ENCODE measurements around the gene RGCC.

Gene RGCC

DNA sequence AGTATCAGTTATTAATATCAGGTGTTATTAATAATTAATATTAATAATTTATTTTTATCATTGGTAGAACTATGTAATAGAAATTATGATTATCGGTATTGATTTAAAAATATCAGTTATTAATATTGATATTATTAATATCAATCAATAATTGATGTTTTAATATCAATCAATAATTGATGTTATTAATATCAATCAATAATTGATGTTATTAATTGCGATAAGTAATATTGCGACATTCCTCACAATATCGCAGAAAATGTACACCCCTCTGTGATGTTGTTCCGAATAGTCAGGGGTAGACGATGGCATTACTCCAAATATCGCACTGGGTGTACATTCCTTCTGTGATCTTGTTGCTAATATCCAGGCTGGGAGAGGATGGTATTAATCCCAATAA, 3.7 kb upstream of the RGCC start:
- DNase-seq (ENCODE audit: low spot score), result no peak

DNA sequence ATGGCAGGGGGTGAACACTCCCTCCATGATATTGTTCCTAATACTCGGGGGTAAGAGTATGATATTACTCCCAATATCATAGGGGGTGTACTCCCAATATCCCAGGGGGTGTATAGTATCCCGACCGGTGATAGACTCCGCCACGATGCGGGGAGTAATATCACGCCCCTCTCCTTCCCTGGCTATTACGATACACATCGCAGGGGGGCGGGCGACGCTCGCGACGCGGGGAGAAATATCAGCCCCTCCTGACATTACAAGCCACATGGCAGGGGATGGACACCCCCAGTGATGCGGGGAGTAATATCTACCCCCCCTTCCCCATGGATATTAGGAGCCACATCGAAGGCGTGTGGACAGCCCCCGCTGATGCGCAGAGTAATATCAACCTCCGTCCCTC, 3.2 kb upstream of the RGCC start:
- DNase-seq (ENCODE audit: low spot score), result no peak

DNA sequence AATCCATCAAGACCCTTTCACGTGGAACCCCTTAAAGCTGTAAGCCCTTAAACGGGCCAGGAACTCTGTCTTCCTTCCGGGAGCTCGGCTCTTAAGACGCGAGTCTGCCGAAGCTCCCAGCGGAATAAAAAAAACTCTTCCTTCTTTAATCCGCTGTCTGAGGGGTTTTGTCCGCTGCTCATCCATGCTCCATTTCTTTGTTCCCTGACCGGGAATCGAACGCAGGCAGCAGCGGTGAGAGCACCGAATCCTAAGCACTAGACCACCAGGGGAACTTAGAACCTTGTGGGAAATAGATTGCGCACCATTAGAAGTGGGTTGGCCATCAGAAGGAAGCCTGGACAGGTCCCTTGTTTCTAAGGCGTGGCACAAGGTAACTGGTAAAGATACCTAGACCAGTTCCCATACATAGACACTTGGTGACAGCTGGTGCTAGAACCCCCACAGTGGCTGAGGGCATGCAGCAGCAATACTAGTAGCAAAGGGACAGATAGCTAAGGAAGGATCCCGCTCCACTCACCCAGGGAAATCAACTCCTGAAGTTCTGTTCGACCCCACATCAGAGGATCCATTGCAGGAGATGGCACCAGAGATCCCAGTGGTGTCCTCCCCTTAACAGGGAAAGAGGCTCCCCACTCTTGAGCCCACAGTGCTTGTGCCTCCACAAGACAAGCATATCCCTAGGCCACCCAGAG, 1.5 kb upstream of the RGCC start:
- no peak for DNase-seq (ENCODE audit: low spot score)

DNA sequence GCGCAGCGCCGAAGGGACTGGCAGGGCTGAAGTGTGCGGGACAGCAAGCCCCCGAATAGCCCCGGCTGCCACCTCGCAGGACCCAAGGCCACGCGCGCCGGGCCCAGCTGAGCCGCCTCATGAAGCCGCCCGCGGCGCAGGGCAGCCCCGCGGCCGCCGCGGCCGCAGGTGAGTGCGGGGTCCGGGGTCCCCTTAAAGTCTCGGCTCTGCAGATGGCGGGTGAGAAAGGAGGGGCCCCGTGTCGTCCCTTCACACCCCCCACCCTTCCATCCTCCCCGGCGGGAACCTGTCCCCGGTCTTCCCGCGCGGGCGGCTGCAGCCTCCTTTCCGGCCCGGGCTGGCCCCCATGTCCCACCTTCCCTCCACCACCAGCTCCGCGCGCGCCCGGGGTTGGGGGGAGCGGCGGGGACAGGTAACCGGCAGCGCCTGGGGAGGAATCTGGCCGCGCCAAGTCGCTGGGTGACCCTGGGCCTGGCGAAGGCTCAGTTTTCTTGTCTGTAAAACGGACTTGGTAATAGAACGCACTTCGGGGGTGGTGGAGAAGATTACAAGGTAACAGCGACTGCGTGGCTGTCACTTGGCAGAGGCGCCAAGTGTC, 338 bp downstream of the RGCC start:
- DNase-seq (ENCODE audit: low spot score), result no peak

DNA sequence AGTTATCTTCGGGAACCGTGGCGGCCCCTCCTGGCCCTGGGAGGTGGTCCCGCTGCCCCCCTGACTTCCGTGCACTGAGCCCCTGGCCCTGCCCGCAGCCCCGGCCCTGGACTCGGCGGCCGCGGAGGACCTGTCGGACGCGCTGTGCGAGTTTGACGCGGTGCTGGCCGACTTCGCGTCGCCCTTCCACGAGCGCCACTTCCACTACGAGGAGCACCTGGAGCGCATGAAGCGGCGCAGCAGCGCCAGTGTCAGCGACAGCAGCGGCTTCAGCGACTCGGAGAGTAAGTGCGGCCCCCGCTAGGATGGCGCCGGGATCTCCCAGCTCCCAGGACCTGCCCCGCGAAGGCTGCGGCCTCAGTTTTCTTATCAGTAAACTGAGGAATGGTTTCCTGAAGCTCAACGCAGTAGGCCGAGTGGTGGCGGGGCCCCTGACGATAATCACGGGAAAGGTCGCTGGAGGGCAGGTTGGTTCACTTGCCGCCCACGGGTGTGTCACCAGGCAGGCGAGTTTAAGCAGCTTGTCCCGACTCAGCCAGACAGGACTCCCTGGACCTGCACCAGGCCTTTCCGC, 924 bp downstream of the RGCC start:
- no peak for DNase-seq (ENCODE audit: low spot score)

DNA sequence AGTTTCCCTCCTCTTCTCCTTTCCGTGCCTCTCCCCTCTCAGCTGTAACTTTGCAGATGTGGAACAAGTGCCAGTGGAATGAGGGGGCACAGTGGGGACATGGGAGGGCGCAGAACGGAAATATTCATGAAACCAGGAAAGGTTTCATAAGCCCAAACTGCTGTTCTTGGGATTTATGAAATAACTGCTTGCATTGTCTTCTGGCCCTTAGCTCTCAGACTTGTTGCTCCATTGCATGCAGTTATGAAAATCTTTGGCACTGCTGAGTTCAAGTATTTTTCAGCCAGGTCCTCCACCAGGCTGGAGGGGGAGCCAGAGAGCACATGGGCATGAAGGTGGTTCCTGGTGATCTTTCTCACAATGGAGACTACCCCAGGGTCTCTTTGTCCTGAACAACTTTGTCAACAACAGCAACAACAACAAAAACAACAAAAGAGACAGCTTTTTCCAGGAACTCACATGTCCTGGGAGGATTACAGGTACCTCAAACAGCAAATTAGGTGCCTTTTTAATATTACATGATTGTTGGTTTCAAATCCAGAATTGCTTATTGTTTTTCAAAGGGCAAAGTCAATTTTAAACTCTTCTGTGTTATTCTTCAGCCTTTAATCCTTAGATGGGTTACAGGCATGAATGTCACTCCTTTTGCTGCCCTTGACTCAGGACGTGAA, 1.5 kb downstream of the RGCC start:
- DNase-seq (ENCODE audit: low spot score), result peak; percentile 66

DNA sequence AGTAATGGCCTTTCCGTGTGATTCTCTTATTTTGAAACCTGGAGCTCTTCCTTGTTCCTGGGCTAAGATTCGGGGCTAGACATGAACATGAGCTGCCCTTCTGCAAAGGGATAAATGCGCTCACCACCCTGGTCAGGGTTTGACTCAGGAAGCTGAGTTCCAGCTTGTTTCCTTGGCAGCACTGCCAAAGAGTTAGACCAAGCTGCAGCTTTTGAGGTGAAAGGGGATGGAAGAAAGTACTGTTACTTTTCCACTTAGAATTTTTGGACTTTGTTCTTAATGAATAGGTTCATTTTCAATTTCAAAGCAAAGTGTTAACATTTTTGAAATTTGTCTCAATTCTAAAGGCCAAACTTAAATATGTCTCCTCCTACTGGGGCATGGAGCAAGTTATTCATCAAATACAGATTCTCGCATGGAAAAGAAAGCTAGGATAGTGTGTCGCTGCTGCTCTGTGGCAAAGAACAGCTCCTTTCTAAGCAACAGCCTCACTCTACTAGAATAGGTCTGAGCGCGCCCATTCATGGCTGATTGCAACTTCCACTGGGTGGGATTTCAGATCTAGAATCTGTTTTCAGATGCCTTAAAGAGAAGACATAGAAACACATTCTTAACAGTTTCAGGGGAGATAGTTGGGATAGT, 2.2 kb downstream of the RGCC start:
- no peak for DNase-seq (ENCODE audit: low spot score)

DNA sequence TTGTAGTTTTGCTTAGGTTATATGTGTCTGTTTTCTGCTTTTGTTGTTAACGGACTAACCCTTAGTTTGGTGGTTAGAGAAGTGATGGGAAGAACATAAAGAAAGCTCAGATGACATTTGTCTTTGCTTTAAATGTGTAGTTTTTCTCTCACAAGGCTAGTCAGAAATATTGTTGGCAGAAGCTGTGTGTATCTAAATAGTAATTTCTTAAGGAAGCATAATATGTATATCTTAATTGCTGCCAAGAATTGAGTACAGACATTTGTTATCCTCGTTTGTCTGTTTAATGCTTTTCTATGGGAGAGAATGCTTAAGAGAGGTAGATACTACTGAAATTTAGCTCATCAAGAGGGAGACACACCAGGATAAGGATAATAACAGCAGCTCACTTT, 2.7 kb downstream of the RGCC start:
- DNase-seq (ENCODE audit: low spot score), result no peak

DNA sequence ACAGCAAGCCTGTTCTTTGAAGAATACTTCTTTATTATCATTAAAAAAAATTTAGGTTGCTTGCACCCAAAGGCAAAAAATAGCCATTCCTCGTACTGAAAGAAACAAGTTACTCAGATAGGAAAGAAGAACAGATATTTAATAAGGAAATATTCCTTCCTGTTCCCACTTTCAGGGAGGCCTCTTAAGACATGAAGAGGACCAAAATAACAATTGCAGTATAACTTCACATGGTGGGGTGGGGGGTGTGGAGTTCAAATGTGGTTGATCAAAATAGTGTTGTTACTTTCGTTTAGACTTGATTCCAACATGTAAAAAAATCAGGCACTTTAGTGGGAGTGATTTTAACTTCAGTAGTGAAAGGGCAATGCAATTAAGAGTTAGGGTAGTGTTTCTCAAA, 3.6 kb downstream of the RGCC start:
- DNase-seq (ENCODE audit: low spot score), result no peak

DNA sequence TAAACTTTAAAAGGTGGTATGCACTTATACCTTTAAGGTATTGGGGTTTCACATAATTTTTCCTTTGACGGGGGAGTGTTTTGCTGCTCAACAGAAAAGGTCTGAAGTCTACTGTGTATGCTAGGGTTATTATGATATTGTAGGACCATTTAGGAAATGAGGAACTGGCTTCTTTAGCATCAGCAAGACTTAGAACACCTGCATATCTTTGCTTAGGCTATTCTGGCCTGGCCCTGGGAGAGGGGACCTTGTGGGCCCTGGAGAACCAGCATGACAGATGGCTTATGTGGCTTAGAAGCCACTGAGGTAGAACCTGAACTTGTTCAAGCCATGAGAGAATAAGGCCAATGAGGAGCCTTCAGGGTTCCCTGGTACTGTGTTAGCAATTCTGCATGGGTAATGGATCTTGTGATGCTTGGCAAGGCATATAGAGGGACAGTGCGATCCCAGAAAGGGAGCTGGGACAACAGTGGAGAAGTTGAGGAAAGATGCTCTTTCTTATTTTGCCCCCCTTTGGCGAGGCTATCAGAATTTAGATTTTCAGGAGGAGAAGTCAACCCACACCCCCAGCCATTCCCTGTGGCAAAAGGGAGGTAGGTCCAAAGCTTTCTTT, 4.3 kb downstream of the RGCC start:
- no peak for DNase-seq (ENCODE audit: low spot score)

DNA sequence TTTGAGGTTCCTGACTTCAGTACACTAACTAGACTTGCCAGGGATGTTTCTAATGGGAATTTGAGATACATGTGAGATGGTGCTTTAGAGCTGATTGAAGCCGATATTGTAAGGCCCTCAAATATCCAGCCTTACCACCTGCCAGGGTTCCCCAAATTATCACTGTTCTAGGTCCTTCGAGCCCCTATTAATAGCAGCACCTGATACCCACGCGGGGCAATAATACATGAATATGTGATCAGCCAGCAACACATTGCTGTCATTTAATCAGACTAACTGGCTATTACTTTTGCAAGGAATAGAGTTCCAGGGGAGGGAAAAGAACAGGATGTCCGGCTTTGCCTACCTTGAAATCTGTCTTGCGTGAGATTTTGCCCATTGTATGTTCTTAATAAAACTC, 5.1 kb downstream of the RGCC start:
- no peak for DNase-seq (ENCODE audit: low spot score)

DNA sequence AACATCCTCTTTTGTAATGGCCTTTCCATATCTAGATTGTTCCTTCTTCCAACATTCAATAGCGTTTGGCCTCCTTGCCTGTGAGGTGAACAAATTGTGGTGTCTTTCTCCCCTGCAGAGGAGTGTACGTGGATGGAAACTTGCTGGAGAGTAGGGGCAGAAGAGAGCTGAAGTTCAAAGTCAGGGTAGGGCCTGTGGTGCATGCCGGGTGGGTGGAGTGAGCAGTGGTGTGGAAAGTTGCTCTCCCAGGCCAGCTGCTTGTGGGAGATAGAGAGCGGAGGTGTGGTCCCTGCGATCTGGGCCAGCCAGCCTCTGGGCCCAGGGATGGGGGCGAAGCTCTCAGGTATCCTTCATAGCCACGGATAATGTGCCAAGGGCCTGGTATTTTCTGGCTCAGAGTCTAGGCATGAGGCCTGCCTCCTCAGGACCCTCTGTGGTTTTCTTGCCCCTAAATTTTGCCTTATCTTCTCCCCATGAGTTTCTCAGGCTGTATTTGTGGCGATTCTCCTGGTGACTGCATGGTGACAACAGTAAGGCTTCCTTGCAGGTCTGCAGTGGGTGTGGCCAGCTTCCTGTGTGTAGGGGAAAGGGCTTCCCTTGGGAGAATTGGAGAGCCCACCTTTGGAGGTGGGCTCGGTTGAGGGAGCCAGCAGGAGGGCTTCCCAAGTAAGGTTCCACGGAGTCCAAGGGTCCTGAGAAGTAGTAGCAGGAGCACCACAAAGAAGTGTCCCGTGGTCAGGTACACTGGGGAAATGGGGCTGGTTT, 6.7 kb downstream of the RGCC start:
- DNase-seq (ENCODE audit: low spot score), result no peak

DNA sequence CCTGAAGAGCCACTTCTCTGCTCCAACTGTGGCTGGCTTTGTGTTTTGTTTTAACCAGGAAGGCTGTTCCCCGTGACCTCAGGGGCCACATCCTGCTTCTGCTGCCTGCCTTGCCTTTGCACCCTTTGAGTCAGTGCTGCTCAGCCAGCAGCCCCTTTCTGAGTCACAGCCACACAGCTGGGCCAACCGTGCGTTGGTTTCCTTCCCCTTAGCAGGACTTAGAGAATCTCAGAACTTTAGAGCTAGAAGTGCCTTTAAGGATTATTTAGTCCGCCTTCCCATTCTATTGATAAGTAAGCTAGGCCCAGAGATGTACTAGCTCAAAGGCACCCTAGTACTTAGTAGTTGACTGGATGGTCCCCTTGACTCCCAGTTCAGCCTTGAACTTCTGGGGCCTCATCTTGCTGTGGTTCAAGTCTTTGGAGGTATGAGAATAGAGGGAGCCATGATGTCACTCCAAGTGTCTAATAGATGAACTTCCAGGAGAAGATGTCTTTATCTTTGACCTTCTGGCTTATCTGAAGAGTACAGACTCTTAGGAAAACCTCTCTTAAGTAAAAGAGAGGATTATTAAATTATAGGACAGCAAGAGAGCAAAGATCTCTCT, 8.0 kb downstream of the RGCC start:
- DNase-seq (ENCODE audit: low spot score), result peak; percentile 82

DNA sequence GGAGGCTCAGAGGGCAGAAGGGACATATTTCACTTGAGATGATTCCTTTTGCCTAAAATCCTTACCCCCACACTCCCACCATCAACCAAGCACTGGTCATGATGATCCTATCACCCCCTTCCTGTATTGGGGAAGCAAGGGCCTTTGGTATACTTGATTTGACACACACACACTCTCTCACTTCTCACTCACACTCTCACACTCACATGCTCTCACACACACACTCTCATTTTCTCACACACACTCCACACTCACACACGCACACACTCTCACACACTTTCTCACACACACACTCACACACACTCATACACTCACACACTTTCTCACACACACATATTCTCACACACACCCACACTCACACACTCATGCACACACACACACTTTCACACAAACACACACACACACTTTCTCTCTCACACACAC, 8.6 kb downstream of the RGCC start:
- no peak for DNase-seq (ENCODE audit: low spot score)

DNA sequence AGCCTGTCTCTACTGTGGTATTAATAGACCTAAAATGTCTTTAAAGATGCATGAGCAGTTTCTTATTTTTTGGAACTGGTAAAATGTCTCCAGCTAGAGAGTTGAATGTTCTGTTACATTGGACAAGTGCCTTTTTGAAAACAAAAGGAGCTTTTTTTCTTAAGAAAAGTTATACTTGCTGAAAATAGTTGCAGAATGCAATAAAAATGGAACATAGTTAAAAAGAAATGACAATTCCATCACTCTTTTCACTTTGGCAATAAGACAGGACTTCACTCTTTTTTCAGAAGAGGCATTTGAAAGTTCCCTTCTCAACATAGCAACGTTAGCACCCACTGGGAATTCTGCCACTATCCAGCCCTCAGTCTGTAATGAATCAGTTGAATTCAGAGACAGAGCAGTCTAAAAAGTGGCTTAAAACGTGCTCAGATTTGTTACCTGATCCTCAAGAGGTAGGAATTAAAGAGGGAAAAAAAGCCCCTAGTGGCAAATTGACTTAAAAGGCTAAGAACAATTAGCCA, 10.1 kb downstream of the RGCC start:
- DNase-seq (ENCODE audit: low spot score), result no peak

DNA sequence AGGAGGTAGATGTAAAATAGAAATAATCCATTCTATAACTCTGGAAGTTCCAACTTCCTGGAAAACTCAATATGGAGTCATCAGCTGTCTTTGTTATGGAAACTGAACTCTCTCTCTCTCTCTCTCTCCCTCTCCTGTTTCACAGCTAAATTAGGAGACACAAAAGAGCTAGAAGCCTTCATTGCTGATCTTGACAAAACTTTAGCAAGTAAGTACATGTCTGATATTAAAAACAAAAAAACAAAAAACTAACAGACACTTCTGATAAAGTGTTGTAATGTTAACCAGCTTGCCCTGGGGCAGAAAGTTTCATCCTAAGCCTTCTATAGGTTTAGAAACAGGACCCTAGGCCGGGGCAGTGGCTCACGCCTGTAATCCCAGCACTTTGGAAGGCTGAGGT, 11.3 kb downstream of the RGCC start:
- DNase-seq (ENCODE audit: low spot score), result no peak

DNA sequence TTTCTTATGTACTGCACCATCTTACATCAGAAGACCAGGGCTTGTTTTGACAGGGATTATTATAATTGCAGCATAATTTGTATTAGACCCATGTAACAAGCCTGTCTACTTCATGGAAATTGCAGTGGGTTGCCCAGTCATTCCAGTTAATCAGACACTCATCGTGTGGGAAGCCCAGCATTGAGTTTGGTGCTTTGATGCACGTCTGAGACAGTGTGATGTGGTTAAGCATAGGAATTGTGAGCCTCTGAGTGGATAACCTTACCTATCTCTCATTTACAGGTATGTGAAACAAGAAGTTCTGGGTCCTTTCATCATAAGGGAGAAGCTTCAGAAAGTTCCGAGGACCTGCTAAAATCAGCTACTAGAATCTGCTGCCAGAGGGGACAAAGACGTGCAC, 12.8 kb downstream of the RGCC start:
- peak; percentile 1 for DNase-seq (ENCODE audit: low spot score)

DNA sequence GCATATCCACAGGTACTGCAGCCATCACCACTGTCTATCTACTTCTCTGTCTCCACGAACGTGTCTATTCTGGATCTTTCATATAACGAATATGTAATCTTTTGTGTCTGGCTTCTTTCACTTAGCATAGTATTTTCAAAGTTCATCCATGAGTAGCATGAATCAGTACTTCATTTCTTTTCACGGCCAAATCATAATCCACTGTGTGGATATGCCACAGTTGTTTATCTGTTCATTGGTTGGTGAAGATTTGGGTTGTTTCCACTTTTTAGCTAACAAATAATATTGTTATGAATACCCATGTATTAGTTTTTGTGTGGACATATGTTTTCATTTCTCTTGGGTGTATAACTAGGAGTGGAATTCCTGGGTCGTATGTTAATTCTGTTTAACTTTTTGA, 14.4 kb downstream of the RGCC start:
- no peak for DNase-seq (ENCODE audit: low spot score)

DNA sequence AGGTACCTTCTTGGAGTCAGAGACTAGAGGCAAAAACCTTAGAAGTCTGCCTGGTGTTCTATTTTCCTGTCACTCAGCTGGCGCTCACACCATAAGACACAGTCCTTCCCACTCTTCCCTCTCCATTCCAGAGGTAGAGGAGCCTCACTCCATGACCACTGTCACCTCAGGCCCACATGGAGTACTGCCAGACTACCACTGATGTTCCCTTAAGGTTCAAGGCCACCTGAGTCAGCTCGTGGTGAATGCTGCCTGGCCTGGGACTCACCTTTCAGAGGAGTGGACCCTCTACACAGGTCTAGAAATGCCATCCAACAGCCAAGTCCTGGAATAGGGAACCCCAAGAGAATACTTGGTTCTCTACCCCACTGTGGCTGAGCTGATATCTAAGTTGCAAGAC, 29.9 kb downstream of the RGCC start:
- DNase-seq (ENCODE audit: low spot score), result no peak

DNA sequence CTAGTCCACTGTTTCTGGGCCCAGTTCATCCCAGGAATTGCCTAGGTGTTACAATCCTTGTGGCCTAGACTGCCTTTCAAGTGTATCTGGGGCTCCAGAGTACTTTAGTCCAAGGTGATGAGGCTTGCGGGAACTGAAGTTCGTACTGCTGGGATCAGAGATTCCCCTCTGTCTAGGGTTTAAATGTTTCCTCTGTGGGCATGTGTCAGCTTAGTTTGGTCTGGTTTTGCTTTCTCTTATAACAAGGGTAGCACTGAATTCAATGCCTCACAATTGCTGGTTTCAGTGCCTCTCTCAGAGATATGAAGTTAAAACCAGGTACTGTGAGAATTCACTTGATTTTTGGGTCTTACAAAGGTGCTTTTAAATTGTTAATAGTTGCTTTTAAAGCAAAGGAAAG, 30.8 kb downstream of the RGCC start:
- no peak for DNase-seq (ENCODE audit: low spot score)

Data from AG08395 (cell line).